Effector memory CD4-positive, alpha-beta T cell (primary cell): ENCODE measurements around the gene CDH12.
"Not testable (repeated sequence)": the region's sequence is repeated elsewhere in the genome, so short reads cannot be mapped to it uniquely, and the experiment has no call there.

ENCODE experiments used
- DNase-seq, 3 donors: peaks; one replicate each; pipeline ENCODE4 v3.0.0-alpha.2; 2020
- H3K27ac ChIP-seq: 2 replicates; pipeline ENCODE4 v1.7.0; 2013; ENCODE audit warnings: mild to moderate bottlenecking, low read length, moderate library complexity; ENCODE audit not compliant: insufficient read depth, poor library complexity, severe bottlenecking
- H3K27me3 ChIP-seq: replicated peaks from 2 replicates; pipeline ENCODE4 v1.7.0; 2013; ENCODE audit warnings: mild to moderate bottlenecking, low read length; ENCODE audit not compliant: insufficient read depth, control insufficient read depth, poor library complexity, severe bottlenecking
- H3K36me3 ChIP-seq: 2 replicates; pipeline ENCODE4 v1.7.0; 2013; ENCODE audit warnings: mild to moderate bottlenecking, low read length, moderate library complexity; ENCODE audit not compliant: control insufficient read depth, insufficient read depth
- H3K4me1 ChIP-seq: 2 replicates; pipeline ENCODE4 v1.7.0; 2013; ENCODE audit warnings: low read length, mild to moderate bottlenecking; ENCODE audit not compliant: control insufficient read depth, insufficient read depth, poor library complexity, severe bottlenecking
- H3K4me3 ChIP-seq: 2 replicates; pipeline ENCODE4 v1.7.0; 2013; ENCODE audit warnings: low read length, low read depth, mild to moderate bottlenecking; ENCODE audit not compliant: insufficient read depth, poor library complexity, severe bottlenecking
- H3K9me3 ChIP-seq: 2 replicates; pipeline ENCODE4 v1.7.0; 2013; ENCODE audit warnings: mild to moderate bottlenecking, low read length, moderate library complexity; ENCODE audit not compliant: control insufficient read depth

CDH12 gene

GRCh38 chr5:22627029-22627428, 226.1 kb downstream of the CDH12 start:
- DNase-seq, result no peak
- no peak overlapping the region for H3K4me3 ChIP-seq
- H3K36me3 ChIP-seq, result no peaks in the 10 kb centered on the region
- H3K9me3 ChIP-seq, result no peaks in the 10 kb centered on the region
- no peak overlapping the region for H3K27ac ChIP-seq
- no peaks in the 10 kb centered on the region for H3K27me3 ChIP-seq
- H3K4me1 ChIP-seq, result no peaks in the 10 kb centered on the region

DNA sequence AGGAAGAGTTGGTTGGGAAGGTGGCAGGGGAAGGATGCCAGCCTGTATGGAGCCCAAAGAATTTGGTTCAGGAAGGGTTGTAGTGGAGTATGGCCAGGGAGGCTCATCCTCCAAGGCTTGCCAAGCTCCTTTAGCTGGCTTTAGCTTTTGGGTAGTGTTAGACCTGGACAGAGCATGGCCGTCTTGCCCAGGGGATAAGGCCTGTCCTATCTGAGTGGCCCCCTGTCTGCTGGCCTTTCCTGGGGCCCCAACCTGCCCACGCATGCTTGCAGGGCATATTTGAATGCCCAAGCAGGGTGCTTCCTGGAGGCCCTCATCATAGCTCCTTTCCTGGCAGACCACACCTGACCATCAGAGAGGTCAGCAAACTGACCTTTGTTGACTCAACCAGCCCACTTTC, 227.7 kb downstream of the CDH12 start:
- H3K4me1 ChIP-seq, result no peaks in the 10 kb centered on the region
- DNase-seq, result no peak
- no peak overlapping the region for H3K27ac ChIP-seq
- H3K4me3 ChIP-seq, result no peak overlapping the region
- no peaks in the 10 kb centered on the region for H3K9me3 ChIP-seq
- H3K27me3 ChIP-seq, result no peaks in the 10 kb centered on the region
- H3K36me3 ChIP-seq, result no peaks in the 10 kb centered on the region

DNA sequence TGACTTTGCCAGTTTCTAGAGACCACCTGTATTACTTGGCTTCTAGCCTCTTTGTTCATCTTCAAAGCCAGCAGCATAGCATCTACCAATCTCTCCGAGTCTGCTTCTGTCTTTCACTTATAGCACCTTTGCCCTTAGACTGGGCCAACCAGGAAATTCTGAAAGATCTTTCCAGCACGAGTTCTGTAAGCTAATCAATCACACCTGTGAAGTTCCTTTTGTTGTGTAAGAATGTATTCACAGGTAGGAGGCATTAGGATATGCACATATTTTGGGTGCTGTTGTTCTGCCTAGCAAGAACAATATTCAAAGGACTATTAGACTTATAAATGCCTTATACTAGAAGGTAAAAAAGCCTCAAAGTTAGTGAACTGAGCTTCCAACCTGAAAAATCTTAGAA, 232.1 kb downstream of the CDH12 start:
- Histone ChIP-seq H3K4me1 (no peaks in the 10 kb centered on the region), H3K27ac (no peak overlapping the region), H3K9me3 (no peaks in the 10 kb centered on the region), H3K36me3 (no peaks in the 10 kb centered on the region), H3K4me3 (no peak overlapping the region), H3K27me3 (no peaks in the 10 kb centered on the region)
- no peak for DNase-seq

GRCh38 chr5:22615964-22616363, 237.2 kb downstream of the CDH12 start:
- Histone ChIP-seq H3K4me1 (no peaks in the 10 kb centered on the region), H3K4me3 (no peak overlapping the region), H3K9me3 (no peaks in the 10 kb centered on the region), H3K36me3 (no peaks in the 10 kb centered on the region), H3K27ac (no peak overlapping the region), H3K27me3 (no peaks in the 10 kb centered on the region)
- DNase-seq, result no peak

- H3K4me3 ChIP-seq, result no peak overlapping the region
- H3K27me3 ChIP-seq, result no peaks in the 10 kb centered on the region
- no peaks in the 10 kb centered on the region for H3K9me3 ChIP-seq
- no peak overlapping the region for H3K27ac ChIP-seq
- H3K36me3 ChIP-seq, result no peaks in the 10 kb centered on the region
- no peak for DNase-seq
- H3K4me1 ChIP-seq, result no peaks in the 10 kb centered on the region
Observed at GRCh38 chr5:22614486-22615094, 238.6 kb downstream of the CDH12 start.

DNA sequence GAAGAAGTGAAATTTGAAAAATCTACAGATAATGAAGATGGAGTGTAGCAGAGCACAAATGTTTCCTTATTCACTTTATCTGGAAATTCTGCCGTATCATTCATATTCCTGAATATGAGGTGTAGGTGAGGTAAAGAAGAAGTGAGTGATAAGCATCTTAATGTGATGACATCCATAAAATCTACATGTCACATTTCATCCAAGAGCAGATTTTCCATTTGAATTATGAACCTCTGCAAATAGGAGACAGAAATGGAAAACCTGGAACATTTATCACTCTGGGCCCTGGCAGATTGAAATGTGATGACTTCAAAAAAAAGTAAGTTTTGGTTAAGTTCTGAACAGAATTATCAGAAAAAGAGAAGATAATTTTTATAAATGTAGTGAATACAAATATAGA, 240.2 kb downstream of the CDH12 start:
- Histone ChIP-seq H3K36me3 (no peaks in the 10 kb centered on the region), H3K27ac (no peak overlapping the region), H3K27me3 (no peaks in the 10 kb centered on the region), H3K4me1 (no peaks in the 10 kb centered on the region), H3K4me3 (no peak overlapping the region), H3K9me3 (no peaks in the 10 kb centered on the region)
- DNase-seq, result no peak

DNA sequence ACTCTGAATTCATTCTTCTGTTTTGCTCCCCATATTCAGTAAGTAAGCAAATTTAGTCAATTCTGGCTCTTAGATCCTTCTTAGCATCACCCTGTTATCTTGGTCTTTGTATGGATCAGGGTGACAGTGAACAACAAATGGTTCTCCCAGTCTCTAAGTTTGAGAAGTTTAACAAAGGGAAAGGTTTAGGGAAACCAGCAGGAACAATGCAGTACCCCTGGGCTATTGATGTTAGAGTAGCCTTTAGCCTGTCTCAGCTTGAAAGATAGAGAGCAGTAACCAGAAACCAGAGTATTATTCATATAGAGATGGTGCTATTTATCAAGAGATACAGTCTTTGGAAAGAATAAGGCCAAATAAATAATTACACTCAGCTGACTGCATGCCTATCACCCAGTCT, 241.8 kb downstream of the CDH12 start:
- no peaks in the 10 kb centered on the region for H3K9me3 ChIP-seq
- no peak overlapping the region for H3K27ac ChIP-seq
- no peaks in the 10 kb centered on the region for H3K36me3 ChIP-seq
- H3K27me3 ChIP-seq, result no peaks in the 10 kb centered on the region
- no peaks in the 10 kb centered on the region for H3K4me1 ChIP-seq
- no peak overlapping the region for H3K4me3 ChIP-seq
- no peak for DNase-seq

GRCh38 chr5:22607498-22607897, 245.6 kb downstream of the CDH12 start:
- not testable (repeated sequence) for H3K27ac ChIP-seq, H3K27me3 ChIP-seq, DNase-seq

GRCh38 chr5:22605473-22605872, 247.7 kb downstream of the CDH12 start:
- no peaks in the 10 kb centered on the region for H3K27me3 ChIP-seq
- no peaks in the 10 kb centered on the region for H3K9me3 ChIP-seq
- no peaks in the 10 kb centered on the region for H3K4me1 ChIP-seq
- no peak for DNase-seq
- no peak overlapping the region for H3K4me3 ChIP-seq
- no peaks in the 10 kb centered on the region for H3K36me3 ChIP-seq
- no peak overlapping the region for H3K27ac ChIP-seq

More at GRCh38 chr5:22607498-22607897, 245.6 kb downstream of the CDH12 start:
- not testable (repeated sequence) for H3K9me3 ChIP-seq, H3K36me3 ChIP-seq, H3K4me3 ChIP-seq, H3K4me1 ChIP-seq

- Histone ChIP-seq H3K4me1 (no peaks in the 10 kb centered on the region), H3K27ac (no peak overlapping the region), H3K36me3 (no peaks in the 10 kb centered on the region), H3K27me3 (no peaks in the 10 kb centered on the region), H3K4me3 (no peak overlapping the region), H3K9me3 (no peaks in the 10 kb centered on the region)
- no peak for DNase-seq
Observed at GRCh38 chr5:22604711-22605110, 248.4 kb downstream of the CDH12 start.
